Natural killer cell treated with Interleukin-12 subunit alpha and Interleukin-12 subunit beta and Interleukin-15 and Interleukin-18, amount 100 ng/mL, for 72 hours (primary cell): ENCODE results near the gene PTPRN. TPM values are rescaled to one million over a fixed set of nuclear protein-coding genes. Genes with fewer than 3 reads are reported as not detected.
A peak's percentile ranks its signal among the peaks of the same experiment; 100 is the strongest.
"Not testable (repeated sequence)": the region's sequence is repeated elsewhere in the genome, so short reads cannot be mapped to it uniquely, and the experiment has no call there.

Experiments
- ATAC-seq, 2 donors: fragments of 150-1000 bp; cut with Tn5 transposase in 1 of 2; sonication (Bioruptor Pico), chemical (Tn5 transposase) in 1 of 2; 2 replicates each; pipeline ENCODE4 v1.10.0; 2021
- DNase-seq: peaks from one replicate; pipeline ENCODE4 v3.0.0; 2022; ENCODE audit warnings: low spot score
- H3K27ac Mint-ChIP-seq, 2 donors: 1 replicate in 1 of 2; 2 replicates in 1 of 2; pipeline ENCODE4 v1.8.0; 2022; ENCODE audit warnings: mixed read lengths in 2 of 2, mild to moderate bottlenecking in 1 of 2, moderate library complexity in 1 of 2
- H3K27me3 Mint-ChIP-seq, 2 donors: 1 replicate in 1 of 2; 2 replicates in 1 of 2; pipeline ENCODE4 v1.8.0; 2022; ENCODE audit warnings: mixed read lengths in 2 of 2
- H3K36me3 Mint-ChIP-seq: one replicate; pipeline ENCODE4 v1.8.0; 2022; ENCODE audit warnings: mixed read lengths
- H3K4me1 Mint-ChIP-seq, 2 donors: 1 replicate in 1 of 2; 2 replicates in 1 of 2; pipeline ENCODE4 v1.8.0; 2022; ENCODE audit warnings: low read depth in 2 of 2, mixed read lengths in 2 of 2, mild to moderate bottlenecking in 1 of 2
- H3K4me3 Mint-ChIP-seq: one replicate; pipeline ENCODE4 v1.8.0; 2022; ENCODE audit warnings: mixed read lengths
- H3K9me3 Mint-ChIP-seq: 2 replicates; pipeline ENCODE4 v1.8.0; 2022; ENCODE audit warnings: mixed read lengths
- total RNA-seq, 2 donors: library from RNA; stranded (reverse); gene quantifications; one replicate each; pipeline ENCODE4 v1.2.3, GENCODE V29; 2022

The PTPRN gene
- total RNA-seq, 2 donors from 2014 or later: not detected

- not testable (repeated sequence) for H3K27ac Mint-ChIP-seq, H3K9me3 Mint-ChIP-seq, H3K4me3 Mint-ChIP-seq, ATAC-seq, H3K4me1 Mint-ChIP-seq, DNase-seq, H3K36me3 Mint-ChIP-seq
- H3K27me3 Mint-ChIP-seq: peaks cover 16 to 25% of the 10 kb centered on the region in 2 donors
Measured at GRCh38 chr2:219258942-219259341, 50.3 kb downstream of the PTPRN start.

GRCh38 chr2:219254590-219255201, 54.5 kb downstream of the PTPRN start:
- H3K9me3 Mint-ChIP-seq: no peaks in the 10 kb centered on the region
- DNase-seq: peak; percentile 77
- H3K27ac Mint-ChIP-seq: peak overlapping the region; percentile 86 to 88
- peaks cover 9% of the 10 kb centered on the region for H3K36me3 Mint-ChIP-seq
- H3K27me3 Mint-ChIP-seq: peaks cover 5% of the 10 kb centered on the region in 2 donors
- peaks cover 42 to 43% of the 10 kb centered on the region in 2 donors for H3K4me1 Mint-ChIP-seq
- H3K4me3 Mint-ChIP-seq: peak overlapping the region; percentile 90
- ATAC-seq: peak; percentile 63 to 76

GRCh38 chr2:219253753-219254589, 55.2 kb downstream of the PTPRN start, which contains the start of gene TUBA4A:
Gene TUBA4A (minus strand): TSS chr2:219253918. CDS start chr2:219253858, 60 bp downstream.
- Mint-ChIP-seq H3K9me3 (no peaks in the 10 kb centered on the region), H3K36me3 (peaks cover 9% of the 10 kb centered on the region), H3K27me3 (peaks cover 0 to 3% of the 10 kb centered on the region in 2 donors), H3K4me1 (peaks cover 50% of the 10 kb centered on the region in 2 donors), H3K4me3 (peak within 1 kb of the TSS; percentile 90), H3K27ac (peak within 1 kb of the TSS; percentile 88 to 93)
- peak; percentile 92 for DNase-seq
- peak; percentile 88 to 92 for ATAC-seq

GRCh38 chr2:219252900-219253752, 56.1 kb downstream of the PTPRN start, which contains the start of gene TUBA4B:
Gene TUBA4B (plus strand): TSS chr2:219253243. CDS start chr2:219253408, 165 bp downstream.
- peaks cover 58% of the 10 kb centered on the region in 2 donors for H3K4me1 Mint-ChIP-seq
- ATAC-seq (peak; percentile 31 to 51), DNase-seq (no peak)
- H3K4me3 Mint-ChIP-seq: peak within 1 kb of the TSS; percentile 90
- peaks cover 9% of the 10 kb centered on the region for H3K36me3 Mint-ChIP-seq
- H3K27me3 Mint-ChIP-seq: no peaks in the 10 kb centered on the region
- H3K27ac Mint-ChIP-seq: peak within 1 kb of the TSS; percentile 88 to 93
- no peaks in the 10 kb centered on the region for H3K9me3 Mint-ChIP-seq

- Mint-ChIP-seq H3K4me1 (peaks cover 64% of the 10 kb centered on the region in 2 donors), H3K36me3 (peaks cover 9% of the 10 kb centered on the region), H3K4me3 (peak overlapping the region; percentile 90), H3K27ac (peak overlapping the region; percentile 88 to 93), H3K27me3 (no peaks in the 10 kb centered on the region), H3K9me3 (no peaks in the 10 kb centered on the region)
- ATAC-seq (no peak), DNase-seq (no peak)
Measured at GRCh38 chr2:219252570-219252899, 56.7 kb downstream of the PTPRN start.

- no peak for ATAC-seq
- peaks cover 68 to 69% of the 10 kb centered on the region in 2 donors for H3K4me1 Mint-ChIP-seq
- H3K9me3 Mint-ChIP-seq: no peaks in the 10 kb centered on the region
- H3K27me3 Mint-ChIP-seq: no peaks in the 10 kb centered on the region
- H3K36me3 Mint-ChIP-seq: peaks cover 9% of the 10 kb centered on the region
- DNase-seq: no peak
- peak overlapping the region; percentile 90 for H3K4me3 Mint-ChIP-seq
- H3K27ac Mint-ChIP-seq: peak overlapping the region; percentile 88 to 93
Measured at GRCh38 chr2:219252084-219252483, 57.1 kb downstream of the PTPRN start.

- no peaks in the 10 kb centered on the region for H3K27me3 Mint-ChIP-seq
- peak overlapping the region; percentile 90 for H3K4me3 Mint-ChIP-seq
- no peaks in the 10 kb centered on the region for H3K9me3 Mint-ChIP-seq
- DNase-seq (no peak), ATAC-seq (no peak)
- peak overlapping the region; percentile 88 to 93 for H3K27ac Mint-ChIP-seq
- H3K4me1 Mint-ChIP-seq: peaks cover 72 to 73% of the 10 kb centered on the region in 2 donors
- H3K36me3 Mint-ChIP-seq: peaks cover 9% of the 10 kb centered on the region
Measured at GRCh38 chr2:219251656-219252055, 57.5 kb downstream of the PTPRN start.

GRCh38 chr2:219250049-219250781, 59.0 kb downstream of the PTPRN start:
- Mint-ChIP-seq H3K4me1 (peaks cover 75 to 83% of the 10 kb centered on the region in 2 donors), H3K36me3 (peaks cover 9% of the 10 kb centered on the region), H3K4me3 (peak overlapping the region; percentile 90), H3K27ac (peak overlapping the region; percentile 92 to 94), H3K27me3 (no peaks in the 10 kb centered on the region), H3K9me3 (no peaks in the 10 kb centered on the region)
- ATAC-seq (no peak), DNase-seq (no peak)

- Mint-ChIP-seq H3K4me3 (peak overlapping the region; percentile 90), H3K36me3 (peaks cover 9% of the 10 kb centered on the region), H3K27ac (peak overlapping the region; percentile 92 to 94), H3K4me1 (peaks cover 77 to 81% of the 10 kb centered on the region in 2 donors), H3K27me3 (no peaks in the 10 kb centered on the region), H3K9me3 (no peaks in the 10 kb centered on the region)
- ATAC-seq (no peak), DNase-seq (no peak)
Measured at GRCh38 chr2:219249203-219249980, 59.8 kb downstream of the PTPRN start.

- Mint-ChIP-seq H3K27me3 (no peaks in the 10 kb centered on the region), H3K9me3 (no peaks in the 10 kb centered on the region), H3K27ac (peak overlapping the region; percentile 92 to 94), H3K4me1 (peaks cover 77 to 82% of the 10 kb centered on the region in 2 donors), H3K4me3 (peak overlapping the region; percentile 90), H3K36me3 (peaks cover 9% of the 10 kb centered on the region)
- ATAC-seq (no peak), DNase-seq (no peak)
Measured at GRCh38 chr2:219248845-219249202, 60.4 kb downstream of the PTPRN start.

- DNase-seq: no peak
- peaks cover 72 to 78% of the 10 kb centered on the region in 2 donors for H3K4me1 Mint-ChIP-seq
- no peaks in the 10 kb centered on the region for H3K27me3 Mint-ChIP-seq
- H3K36me3 Mint-ChIP-seq: peaks cover 9% of the 10 kb centered on the region
- peak overlapping the region; percentile 96 for H3K4me3 Mint-ChIP-seq
- H3K9me3 Mint-ChIP-seq: no peaks in the 10 kb centered on the region
- peak overlapping the region; percentile 92 to 94 for H3K27ac Mint-ChIP-seq
- peak; percentile 52 to 64 for ATAC-seq
Measured at GRCh38 chr2:219247678-219248642, 61.2 kb downstream of the PTPRN start.
